Measurements from ENCODE around the gene PLTP.
A peak's percentile ranks its signal among the peaks of the same experiment; 100 is the strongest.

DNA sequence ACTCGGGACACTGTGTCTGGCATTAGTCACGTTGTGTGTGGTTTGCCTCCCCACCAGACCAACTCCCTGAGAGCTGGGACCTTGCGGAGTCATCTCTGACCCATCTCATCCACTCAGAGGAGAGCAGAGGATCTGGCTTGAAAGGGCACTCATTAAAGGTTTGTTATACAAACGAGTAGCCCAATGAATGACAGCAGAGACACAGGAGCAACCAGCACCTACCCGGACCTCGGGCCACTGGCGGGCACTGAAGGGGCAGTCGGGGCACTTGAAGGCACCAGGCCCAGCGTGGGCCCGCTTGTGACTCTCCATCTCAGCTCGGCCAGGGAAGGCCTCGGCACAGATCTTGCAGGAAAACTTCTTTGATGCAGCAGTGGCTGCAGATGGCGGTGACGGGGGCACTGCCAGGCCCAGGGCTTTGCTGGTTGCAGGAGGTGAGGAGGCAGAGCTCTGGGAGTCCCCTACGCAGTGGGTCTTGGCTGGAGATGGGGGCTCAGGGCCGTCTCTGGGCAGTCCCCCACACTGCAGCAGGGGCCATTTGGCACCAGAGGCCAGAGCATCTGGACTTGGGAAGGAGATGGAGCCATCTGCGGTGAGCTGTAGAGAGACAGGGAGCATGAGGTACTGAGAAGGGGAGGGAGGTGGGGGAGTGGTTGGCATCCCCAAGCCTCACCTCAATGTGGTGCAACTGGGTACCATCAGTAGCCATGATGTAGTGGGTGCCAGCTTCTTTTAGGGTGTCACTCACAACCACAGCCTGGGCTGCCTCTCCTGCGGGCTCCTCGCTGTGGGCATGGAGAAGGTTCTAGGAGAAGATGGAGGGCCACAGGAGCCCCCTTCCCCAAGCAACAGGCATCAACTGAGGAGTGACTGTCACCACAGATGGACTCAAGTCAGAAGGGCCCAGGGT, 40.2 kb upstream of the PLTP start:
- TF ChIP-seq POLR2AphosphoS5 (IDR thresholded peaks at IDR 0.05; ENCODE audit: low read depth, low read length) (no peak; the same call in 1 of the 2 replicates), POU2F2 (IDR thresholded peaks at IDR 0.05; ENCODE audit: low read depth, low read length) (0 out of 2 replicates have a peak, but pooled peaks have one; percentile 2), POLR2A (IDR thresholded peaks at IDR 0.05; ENCODE audit: low read depth, low read length) (peak; percentile 59)

All from GM12891 (cell line).